NCI-H146 treated with DMSO at 0.1 percent for 48 hours (cell line): ENCODE measurements around the gene PLIN3.
"Not testable (repeated sequence)": the region's sequence is repeated elsewhere in the genome, so short reads cannot be mapped to it uniquely, and the experiment has no call there.

Source experiments
- DNase-seq: peaks from one replicate; lab custom pipeline; 2025; ENCODE audit not compliant: unreplicated experiment; lab: John Stamatoyannopoulos, UW

The PLIN3 gene

DNA sequence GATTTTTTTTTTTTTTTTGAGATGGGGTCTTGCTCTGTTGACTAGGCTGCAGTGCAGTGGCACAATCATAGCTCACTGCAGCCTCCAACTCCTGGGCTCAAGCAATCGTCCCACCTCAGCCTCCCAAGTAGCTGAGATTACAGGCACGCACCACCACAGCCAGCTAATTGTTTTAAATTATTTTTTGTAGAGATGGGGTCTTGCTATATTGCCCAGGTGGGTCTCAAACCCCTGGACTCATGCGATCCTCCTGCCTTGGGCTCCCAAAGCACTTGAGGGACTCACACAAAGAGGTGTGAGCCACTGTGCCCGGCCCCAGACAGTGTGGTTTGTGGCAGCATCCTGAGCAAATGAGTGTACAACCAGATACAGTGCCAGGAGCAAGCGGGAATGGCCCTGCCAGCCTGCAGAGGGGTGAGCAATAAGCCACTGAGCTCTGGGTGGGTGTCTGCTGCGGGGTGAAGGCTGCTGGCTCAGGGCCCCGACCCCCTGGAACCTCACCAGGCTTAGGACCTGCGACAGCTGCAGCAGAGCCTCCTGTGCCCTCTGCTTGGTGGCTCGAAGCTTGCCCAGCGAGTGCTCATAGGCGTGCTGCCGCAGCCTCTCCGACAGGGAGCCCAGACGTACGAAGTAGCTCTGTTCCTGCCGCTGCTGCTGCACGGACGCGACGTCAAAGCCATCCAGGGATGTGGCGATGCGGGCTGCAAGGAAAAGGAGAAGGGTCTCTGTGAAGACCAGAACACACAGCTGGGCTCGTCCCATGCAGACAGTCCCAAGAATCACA is 20.1 kb downstream of the PLIN3 start:
- no peak for DNase-seq

DNA sequence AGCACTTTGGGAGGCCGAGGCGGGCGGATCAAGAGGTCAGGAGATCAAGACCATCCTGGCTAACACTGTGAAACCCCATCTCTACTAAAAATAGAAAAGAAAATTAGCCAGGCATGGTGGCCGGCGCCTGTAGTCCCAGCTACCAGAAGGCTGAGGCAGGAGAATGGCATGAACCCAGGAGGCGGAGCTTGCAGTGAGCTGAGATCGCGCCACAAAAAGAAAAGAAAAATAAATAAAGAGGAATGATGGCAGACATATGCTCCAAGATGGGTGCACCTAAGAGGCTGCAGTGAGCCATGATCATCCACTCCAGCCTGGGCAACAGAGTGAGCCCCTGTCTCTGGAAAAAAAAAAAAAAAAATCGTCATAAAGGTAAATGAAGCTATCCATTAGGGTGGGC is 21.5 kb downstream of the PLIN3 start:
- not testable (repeated sequence) for DNase-seq

DNA sequence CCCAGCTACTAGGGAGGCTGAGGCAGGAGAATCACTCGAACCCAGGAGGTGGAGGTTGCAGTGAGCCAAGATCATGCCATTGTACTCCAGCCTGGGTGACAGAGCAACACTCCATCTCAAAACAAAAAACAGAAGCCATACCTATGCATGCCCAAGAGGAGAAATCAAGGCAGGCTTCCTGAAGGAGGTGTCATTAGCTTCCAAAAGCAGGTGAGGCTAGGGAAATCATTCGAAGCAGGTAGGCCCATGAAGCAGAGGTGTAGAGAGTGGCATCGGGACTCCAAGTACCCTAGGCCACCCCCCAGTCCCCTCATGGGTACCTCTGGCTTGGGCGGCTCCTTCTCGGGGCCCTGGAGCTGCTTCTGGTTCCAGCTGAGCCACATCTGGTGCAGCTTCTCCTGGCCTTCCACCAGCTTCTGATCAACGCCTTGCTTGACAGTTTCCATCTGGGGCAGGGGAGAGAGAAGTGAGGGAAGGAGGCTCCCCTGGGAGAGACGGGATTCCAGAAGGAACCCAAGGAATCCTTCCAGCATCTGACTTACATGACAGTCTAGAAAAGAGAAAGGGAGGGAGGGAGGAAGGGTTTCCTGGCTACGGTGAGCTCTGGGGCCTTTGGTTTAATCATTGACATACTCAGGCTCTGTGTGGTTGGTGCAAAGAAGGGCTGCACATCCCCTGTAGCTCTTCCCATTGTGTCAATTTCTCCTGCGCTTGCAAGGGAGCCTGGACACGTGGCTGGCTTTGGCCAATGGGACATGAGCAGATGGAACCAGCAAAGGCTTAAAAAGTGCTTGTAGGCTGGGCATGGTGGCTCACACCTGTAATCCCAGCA is 22.9 kb downstream of the PLIN3 start:
- DNase-seq = no peak

GRCh38 chr19:4843647-4843965 is 23.9 kb downstream of the PLIN3 start:
- no peak for DNase-seq

DNA sequence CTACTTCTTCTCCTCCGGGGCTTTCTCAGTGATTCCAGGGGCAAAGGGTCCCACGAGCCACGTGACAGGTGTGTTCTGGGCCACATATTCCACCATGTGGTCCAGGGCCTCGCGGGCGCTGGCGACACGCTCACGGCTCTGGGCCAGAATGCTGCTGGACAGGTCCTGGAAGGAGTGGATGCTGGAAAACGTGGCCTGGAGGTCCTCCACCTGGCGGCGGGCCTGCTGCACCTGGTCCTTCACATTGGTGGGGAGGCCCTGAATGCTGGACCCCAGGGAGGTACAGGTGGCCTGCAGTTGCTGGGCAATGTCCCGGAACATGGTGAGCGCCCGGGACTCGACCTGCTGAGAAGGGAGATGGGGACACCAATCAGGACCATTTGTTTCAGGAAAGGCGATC is 28.3 kb downstream of the PLIN3 start:
- no peak for DNase-seq

DNA sequence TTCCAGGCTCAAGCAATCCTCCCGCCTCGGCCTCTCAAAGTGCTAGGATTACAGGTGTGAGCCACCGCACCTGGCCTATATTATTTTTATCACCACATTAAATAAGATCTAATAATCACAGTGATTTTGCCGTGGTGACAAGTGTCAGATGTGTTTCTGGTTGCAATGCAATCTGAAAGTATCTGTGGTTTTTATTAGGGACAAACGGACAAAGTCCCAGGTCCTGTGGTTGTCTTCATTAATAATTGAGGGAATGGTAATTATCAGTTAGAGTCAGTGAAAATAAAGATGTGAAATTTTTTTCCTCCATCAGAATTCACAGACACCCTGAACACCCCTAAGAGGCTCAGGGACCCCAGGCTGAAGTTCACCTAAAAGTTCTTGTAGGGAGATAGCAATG is 34.7 kb downstream of the PLIN3 start:
- no peak for DNase-seq

DNA sequence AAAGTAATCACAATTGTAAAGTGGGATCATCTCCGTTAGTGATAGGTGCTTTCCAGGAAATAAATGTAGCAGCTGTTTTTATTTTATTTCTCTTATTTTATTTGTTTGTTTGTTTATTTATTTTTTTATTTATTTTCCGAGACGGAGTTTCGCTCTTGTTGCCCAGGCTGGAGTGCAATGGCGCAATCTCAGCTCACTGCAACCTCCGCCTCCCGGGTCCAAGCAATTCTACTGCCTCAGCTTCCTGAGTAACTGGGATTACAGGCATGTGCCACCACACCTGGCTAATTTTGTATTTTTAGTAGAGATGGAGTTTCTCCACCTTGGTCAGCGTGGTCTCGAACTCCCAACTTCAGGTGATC is 35.5 kb downstream of the PLIN3 start:
- DNase-seq = not testable (repeated sequence)

DNA sequence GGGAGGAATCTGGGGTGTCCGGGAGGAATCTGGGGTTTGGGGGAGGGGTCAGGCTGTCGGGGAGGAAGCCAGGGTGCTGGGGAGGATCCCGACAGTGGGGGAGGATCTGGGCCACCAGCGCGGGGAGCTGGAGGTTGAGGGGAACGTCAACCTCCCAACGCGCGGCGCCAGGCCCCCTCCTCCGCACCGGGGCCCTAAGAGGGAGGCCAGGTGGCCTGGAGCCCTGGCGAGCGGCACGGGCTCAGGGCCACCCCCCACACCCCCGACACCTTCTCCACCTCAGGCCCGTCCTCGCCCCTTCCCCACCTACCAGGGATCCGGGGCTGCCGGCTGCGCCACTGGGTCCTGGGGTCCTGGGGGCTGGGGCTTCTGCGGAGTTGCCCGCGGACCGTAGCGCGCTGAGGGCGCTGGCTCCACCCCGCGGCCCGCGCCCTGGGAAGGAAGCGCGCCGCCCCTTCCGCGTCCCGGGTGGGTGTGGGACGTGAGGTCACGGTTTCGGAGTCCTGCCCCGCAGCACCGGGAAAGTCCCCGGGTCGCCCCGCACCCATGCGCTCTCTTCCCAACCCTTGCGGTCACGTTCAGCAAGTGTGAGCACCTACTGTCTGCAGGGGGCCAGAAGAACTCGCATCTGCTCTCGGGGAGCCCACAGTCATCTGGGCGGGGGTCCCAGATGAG is 36.0 kb downstream of the PLIN3 start, which contains the start of gene TICAM1:
TSS of gene TICAM1 (minus strand) at position 409 of the 675 bp plus-strand sequence. CDS start 13,335 bp downstream, outside the sequence.
- DNase-seq = no peak

- no peak for DNase-seq
Measured at GRCh38 chr19:4830768-4831265, 36.6 kb downstream of the PLIN3 start.

DNA sequence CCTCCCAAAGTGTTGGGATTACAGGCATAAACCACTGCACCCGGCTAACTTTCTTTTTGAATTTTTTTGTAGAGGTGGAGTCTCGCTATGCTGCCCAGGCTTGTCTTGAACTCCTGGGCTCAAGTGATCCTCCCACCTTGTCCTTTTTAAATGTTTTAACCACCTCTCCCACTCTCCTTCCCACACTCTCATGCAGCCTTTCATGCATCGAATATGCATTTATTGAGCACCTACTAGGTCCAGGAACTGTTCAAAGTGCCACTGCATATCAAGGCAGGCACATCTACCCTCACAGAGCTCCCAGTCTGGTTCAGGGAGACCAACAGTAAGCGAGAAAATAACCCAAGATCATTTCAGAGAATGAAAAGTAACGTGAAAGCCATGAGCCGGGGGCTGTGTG is 37.1 kb downstream of the PLIN3 start:
- no peak for DNase-seq

- DNase-seq = no peak
Measured at GRCh38 chr19:4829001-4829712, 38.3 kb downstream of the PLIN3 start.

- DNase-seq = no peak
Measured at GRCh38 chr19:4823577-4823976, 43.9 kb downstream of the PLIN3 start.

GRCh38 chr19:4822354-4822753 is 45.1 kb downstream of the PLIN3 start:
- not testable (repeated sequence) for DNase-seq

- DNase-seq = no peak
Measured at GRCh38 chr19:4821265-4821664, 46.2 kb downstream of the PLIN3 start.

- DNase-seq = no peak
Measured at GRCh38 chr19:4817467-4818277, 49.8 kb downstream of the PLIN3 start.

DNA sequence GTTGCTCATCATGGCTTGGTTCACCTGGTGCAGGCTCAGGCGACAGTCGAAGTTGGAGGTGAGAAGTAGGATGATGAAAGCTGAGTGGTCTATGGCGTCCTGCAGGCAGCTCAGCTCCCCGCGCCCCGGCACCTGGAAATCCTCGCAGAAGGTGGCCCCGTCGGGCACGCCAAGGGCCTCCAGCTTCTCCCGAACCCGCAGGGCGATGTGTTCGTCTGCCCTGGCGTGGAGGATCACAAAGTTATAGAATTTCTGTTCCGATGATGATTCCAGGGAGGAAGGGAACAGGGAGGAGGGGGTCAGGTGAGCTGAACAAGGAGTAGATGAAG is 50.6 kb downstream of the PLIN3 start:
- DNase-seq = no peak

- DNase-seq = no peak
Measured at GRCh38 chr19:4816202-4816949, 51.1 kb downstream of the PLIN3 start.

DNA sequence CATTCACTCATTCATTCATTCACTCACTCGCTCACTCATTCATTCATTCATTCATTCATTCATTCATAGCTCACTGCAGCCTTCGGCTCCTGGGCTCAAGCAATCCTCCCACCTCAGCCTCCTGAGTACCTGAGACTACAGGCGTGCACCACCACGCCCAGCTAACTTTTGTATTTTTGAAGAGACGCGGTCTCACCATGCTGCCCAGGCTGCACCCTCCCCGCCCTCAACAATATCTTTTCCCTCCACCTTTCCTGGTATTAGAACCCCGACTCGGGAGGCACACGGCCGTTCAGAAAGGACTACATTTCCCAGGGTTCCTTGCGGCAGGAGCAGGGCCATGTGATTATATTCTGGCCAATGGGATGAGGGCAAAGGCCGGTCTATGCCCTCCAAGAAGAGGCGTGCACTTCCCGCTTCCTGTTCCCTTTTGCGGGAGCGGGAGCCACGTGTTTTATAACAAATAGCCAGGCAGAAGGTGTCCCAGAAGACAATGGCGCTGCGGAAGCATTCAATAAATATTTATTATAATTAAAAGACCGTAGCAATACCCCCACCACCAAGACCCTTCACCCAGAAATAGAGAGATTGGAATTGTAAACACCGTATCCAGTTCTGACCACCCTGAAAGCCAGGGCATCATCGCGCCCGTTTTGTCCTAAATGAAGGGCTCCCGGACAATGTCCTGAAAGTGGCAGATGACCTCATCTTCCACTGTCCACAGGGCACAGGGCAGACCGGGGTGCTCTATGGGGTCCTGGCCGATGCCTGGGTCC is 51.9 kb downstream of the PLIN3 start:
- DNase-seq = peak; percentile 25
